Epithelial cell of proximal tubule (primary cell): ENCODE measurements around the gene MVB12B. TPM values are rescaled to one million over a fixed set of nuclear protein-coding genes. Genes with fewer than 3 reads are reported as not detected.
"Not testable (repeated sequence)": the region's sequence is repeated elsewhere in the genome, so short reads cannot be mapped to it uniquely, and the experiment has no call there.

Experiments
- DNase-seq: peaks from one replicate; pipeline ENCODE4 v3.0.0-alpha.2; 2011; ENCODE audit warnings: low read depth
- H3K4me3 ChIP-seq: 2 replicates; pipeline ENCODE4 v1.5.1; 2011; ENCODE audit warnings: low read depth, mild to moderate bottlenecking, low read length
- CTCF ChIP-seq: conservative IDR thresholded peaks from 2 replicates; pipeline ENCODE4 v1.5.1; 2012; ENCODE audit warnings: low read depth, mild to moderate bottlenecking, low read length
- total RNA-seq: library from RNA; depleted of rRNA; stranded (reverse); fragments of >200 nt; gene quantifications from 2 replicates; pipeline ENCODE4 v1.2.3, GENCODE V29; 2015

Gene MVB12B
- total RNA-seq, 1 donor from 2014 or later: 6.1 TPM

GRCh38 chr9:126536131-126536530, 209.5 kb downstream of the MVB12B start:
- TF ChIP-seq CTCF: no peak
- no peak overlapping the region for H3K4me3 ChIP-seq
- no peak for DNase-seq

GRCh38 chr9:126536841-126537465, 210.3 kb downstream of the MVB12B start:
- no peak for TF ChIP-seq CTCF
- no peak for DNase-seq
- H3K4me3 ChIP-seq: no peak overlapping the region

- TF ChIP-seq CTCF: no peak
- H3K4me3 ChIP-seq: no peak overlapping the region
- no peak for DNase-seq
Observed at GRCh38 chr9:126538550-126538949, 211.9 kb downstream of the MVB12B start.

GRCh38 chr9:126540398-126540797, 213.8 kb downstream of the MVB12B start:
- not testable (repeated sequence) for H3K4me3 ChIP-seq, DNase-seq

GRCh38 chr9:126543490-126543889, 216.9 kb downstream of the MVB12B start:
- no peak for TF ChIP-seq CTCF
- H3K4me3 ChIP-seq: no peak overlapping the region
- DNase-seq: no peak

GRCh38 chr9:126545106-126545505, 218.5 kb downstream of the MVB12B start:
- DNase-seq: no peak
- TF ChIP-seq CTCF: no peak

GRCh38 chr9:126546036-126546435, 219.4 kb downstream of the MVB12B start:
- TF ChIP-seq CTCF: no peak
- H3K4me3 ChIP-seq: no peak overlapping the region
- no peak for DNase-seq

More at GRCh38 chr9:126545106-126545505, 218.5 kb downstream of the MVB12B start:
- H3K4me3 ChIP-seq: no peak overlapping the region
